ENCODE results near the gene SLC16A8.
"Not testable (repeated sequence)": the region's sequence is repeated elsewhere in the genome, so short reads cannot be mapped to it uniquely, and the experiment has no call there.

SLC16A8 gene

GRCh38 chr22:38086001-38086845 is 2.2 kb upstream of the SLC16A8 start:
- DNase-seq (ENCODE audit: low read depth) = no peak

- no peak for DNase-seq (ENCODE audit: low read depth)
Measured at GRCh38 chr22:38085501-38085900, 1.5 kb upstream of the SLC16A8 start.

GRCh38 chr22:38085056-38085455 is 1.1 kb upstream of the SLC16A8 start:
- DNase-seq (ENCODE audit: low read depth) = no peak

- DNase-seq (ENCODE audit: low read depth) = no peak
Measured at GRCh38 chr22:38082986-38083710, 836 bp downstream of the SLC16A8 start.

GRCh38 chr22:38081941-38082828 is 1.8 kb downstream of the SLC16A8 start:
- no peak for DNase-seq (ENCODE audit: low read depth)

- no peak for DNase-seq (ENCODE audit: low read depth)
Measured at GRCh38 chr22:38081636-38081940, 2.4 kb downstream of the SLC16A8 start.

GRCh38 chr22:38080850-38081635 is 2.9 kb downstream of the SLC16A8 start:
- peak; percentile 52 for DNase-seq (ENCODE audit: low read depth)

GRCh38 chr22:38080474-38080849 is 3.5 kb downstream of the SLC16A8 start:
- no peak for DNase-seq (ENCODE audit: low read depth)

GRCh38 chr22:38079804-38080203 is 4.2 kb downstream of the SLC16A8 start:
- DNase-seq (ENCODE audit: low read depth) = no peak

GRCh38 chr22:38079208-38079607 is 4.8 kb downstream of the SLC16A8 start:
- not testable (repeated sequence) for DNase-seq (ENCODE audit: low read depth)

GRCh38 chr22:38078046-38078840 is 5.7 kb downstream of the SLC16A8 start:
- no peak for DNase-seq (ENCODE audit: low read depth)

- DNase-seq (ENCODE audit: low read depth) = no peak
Measured at GRCh38 chr22:38077595-38077994, 6.4 kb downstream of the SLC16A8 start.

- DNase-seq (ENCODE audit: low read depth) = no peak
Measured at GRCh38 chr22:38077096-38077495, 6.9 kb downstream of the SLC16A8 start.

GRCh38 chr22:38075961-38076360 is 8.0 kb downstream of the SLC16A8 start:
- no peak for DNase-seq (ENCODE audit: low read depth)

GRCh38 chr22:38075105-38075825 is 8.7 kb downstream of the SLC16A8 start:
- no peak for DNase-seq (ENCODE audit: low read depth)

GRCh38 chr22:38074181-38075104 is 9.5 kb downstream of the SLC16A8 start:
- peak; percentile 47 for DNase-seq (ENCODE audit: low read depth)

- no peak for DNase-seq (ENCODE audit: low read depth)
Measured at GRCh38 chr22:38073150-38074130, 10.5 kb downstream of the SLC16A8 start.
